NOMO-1 (cell line): ENCODE data around the gene KCNMB1.
A peak's percentile ranks its signal among the peaks of the same experiment; 100 is the strongest.

Experiments
- DNase-seq, 2 experiments: peaks; one replicate each; lab custom pipeline; 2025; ENCODE audit not compliant: unreplicated experiment in 2 of 2; lab: John Stamatoyannopoulos, UW

Gene KCNMB1

DNA sequence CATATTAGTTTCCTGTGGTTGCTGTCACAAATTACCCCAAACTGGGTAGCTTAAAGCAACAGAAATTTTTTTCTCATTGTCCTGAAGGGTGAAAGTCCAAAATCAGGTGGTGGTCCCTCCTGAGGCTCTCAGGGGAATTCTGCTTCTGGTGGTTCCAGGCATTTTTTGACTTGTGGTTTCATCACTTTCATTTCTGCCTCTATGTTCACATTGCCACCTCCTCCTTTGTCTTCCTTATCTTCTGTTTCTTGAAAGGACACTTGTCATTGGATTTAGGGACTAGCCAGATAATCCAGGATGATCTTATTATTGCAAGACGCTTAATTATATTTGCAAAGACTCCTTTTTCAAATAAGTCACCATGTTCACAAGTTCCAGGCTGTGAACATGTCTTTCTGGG lies 43.2 kb downstream of the KCNMB1 start:
- DNase-seq, result no peak

DNA sequence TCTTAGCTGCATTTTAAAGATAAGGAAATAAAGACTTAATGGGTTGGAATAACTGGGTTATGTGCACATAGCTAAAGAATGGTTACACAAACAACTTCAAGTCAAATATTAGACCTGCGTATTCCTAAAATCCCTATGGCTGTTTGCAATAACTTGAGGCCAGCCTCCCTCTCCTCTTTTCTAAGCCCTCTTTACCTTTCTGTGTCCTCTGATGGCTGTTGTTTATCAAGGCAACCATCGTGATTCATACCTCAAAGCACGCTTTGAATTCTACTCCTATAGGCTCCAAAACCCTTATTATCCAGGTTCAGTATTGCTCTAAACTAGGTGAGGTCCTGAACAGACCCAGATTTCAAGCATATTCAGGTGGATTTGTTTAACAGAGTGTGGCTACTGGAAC lies 46.0 kb downstream of the KCNMB1 start:
- no peak for DNase-seq

DNA sequence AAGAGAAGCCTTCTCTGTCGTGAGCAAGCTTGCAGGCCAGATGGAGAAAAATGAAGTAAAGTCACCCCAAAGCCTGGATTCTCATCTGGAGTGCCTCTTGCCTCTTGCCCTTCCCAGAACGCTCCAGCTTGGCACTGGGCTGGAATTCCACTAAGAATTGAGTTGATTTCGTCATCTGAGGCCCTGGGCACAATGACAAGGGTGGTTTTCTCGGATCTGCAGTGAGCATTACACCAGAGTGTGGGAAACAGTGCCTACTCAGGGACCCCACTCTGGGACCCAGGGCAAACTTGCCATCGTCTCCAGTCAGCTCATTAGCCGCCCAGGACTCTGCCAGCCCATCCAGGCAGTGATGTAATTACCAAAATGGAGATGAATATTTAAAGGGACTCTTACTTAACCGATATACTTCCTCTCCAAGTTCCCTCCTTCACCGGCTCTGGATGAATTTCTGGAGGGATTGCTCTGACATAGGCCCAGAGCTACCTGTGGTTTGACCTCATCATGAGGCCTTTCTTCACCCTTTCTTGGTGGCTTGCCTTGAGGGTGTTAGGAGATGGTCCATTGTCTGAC lies 46.9 kb downstream of the KCNMB1 start:
- DNase-seq, result peak in 1 of 2 experiments; percentile 5

DNA sequence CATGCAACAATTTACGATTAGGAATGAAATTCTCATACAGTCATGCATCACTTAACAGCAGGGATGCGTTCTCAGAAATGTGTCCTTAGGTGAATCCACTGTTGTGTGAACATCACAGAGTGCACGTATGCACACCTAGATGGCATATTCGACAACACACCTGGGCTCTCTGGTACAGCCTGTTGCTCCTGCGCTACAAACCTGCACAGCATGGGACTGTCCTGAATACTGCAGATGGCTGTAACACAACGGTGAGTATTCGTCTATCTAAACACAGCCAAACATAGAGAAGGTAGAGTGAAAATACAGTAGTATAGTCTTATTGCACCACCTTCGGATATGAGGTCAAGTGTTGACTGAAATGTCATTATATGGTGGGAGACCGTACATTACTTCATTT lies 47.6 kb downstream of the KCNMB1 start:
- no peak for DNase-seq

DNA sequence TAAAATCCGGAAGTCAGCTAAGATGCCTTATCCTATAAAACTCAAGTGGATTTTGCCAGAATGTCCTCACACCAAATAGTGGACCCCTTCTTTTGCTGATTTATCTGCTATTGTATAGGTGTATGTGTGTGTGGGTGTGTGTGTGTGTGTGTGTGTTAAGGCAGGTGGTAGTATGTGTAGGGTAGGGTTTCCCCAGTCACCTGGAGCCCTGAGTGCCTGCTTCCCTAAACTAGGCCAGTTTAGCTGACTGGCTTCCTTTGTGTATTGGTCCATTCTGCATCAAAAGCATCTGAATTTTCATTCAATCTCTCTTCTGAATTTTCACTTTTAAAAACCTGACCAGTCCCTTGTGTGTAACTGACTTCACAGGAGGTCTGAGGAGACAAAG lies 49.4 kb downstream of the KCNMB1 start:
- no peak for DNase-seq

DNA sequence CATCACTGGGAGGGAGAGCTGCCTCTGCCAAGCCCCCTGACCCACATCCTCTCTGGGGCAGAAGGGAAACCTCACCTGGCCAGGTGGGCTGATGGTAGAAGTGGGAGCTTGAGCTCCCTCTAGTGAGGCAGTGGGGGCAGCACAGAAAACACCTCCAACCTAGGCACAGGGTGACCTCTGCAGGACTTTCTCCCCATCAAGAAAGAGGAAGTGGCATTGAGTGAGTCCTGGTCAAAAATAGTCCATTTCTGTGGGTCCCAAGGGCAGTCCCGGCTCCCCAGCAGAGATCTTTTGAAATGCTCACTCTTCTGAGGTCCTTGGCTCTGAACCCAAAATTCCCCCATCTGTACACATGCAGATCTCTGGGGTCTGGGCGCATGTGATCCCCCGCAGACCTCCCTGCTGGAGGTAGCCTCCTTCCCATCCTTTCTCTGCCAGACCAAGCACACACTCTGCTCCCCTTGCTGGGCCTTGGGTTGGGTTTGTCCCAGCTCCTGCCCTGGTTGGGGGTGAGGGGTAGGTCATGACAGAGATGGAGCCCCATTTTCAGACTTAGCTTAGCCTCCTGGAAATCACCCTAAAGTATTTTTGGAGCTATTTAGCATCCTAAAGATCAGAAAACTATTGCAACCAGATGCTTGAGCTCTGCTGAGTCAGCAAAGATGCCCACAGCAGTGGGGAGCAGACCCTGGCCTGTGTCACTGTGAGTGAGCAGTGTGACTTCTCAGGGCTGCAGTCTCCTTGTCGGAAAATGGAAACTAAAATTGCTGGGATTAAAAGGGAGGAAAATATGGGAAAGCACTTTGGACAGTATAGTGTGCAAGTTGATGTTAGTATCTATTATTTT lies 50.0 kb downstream of the KCNMB1 start:
- peak; percentile 60 to 66 for DNase-seq

DNA sequence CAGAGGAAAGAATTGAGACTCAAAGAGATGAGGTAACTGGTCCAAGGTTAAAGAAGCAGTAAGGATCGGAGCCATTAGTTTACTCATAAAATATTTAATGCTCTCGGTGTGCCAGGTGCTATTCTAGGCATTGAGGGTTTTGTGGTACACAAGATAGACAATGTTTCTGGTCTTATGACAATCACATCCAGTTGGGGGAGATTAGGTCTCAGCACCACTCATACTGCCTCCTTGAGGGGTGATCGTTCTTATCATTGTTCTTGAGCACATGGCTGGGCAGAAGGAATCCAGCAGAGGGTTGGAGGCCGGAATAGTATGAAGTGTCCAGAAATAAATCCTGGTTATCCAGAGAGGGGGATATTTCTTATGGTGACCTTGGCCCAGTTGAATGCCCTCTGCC lies 50.9 kb downstream of the KCNMB1 start:
- DNase-seq, result no peak

DNA sequence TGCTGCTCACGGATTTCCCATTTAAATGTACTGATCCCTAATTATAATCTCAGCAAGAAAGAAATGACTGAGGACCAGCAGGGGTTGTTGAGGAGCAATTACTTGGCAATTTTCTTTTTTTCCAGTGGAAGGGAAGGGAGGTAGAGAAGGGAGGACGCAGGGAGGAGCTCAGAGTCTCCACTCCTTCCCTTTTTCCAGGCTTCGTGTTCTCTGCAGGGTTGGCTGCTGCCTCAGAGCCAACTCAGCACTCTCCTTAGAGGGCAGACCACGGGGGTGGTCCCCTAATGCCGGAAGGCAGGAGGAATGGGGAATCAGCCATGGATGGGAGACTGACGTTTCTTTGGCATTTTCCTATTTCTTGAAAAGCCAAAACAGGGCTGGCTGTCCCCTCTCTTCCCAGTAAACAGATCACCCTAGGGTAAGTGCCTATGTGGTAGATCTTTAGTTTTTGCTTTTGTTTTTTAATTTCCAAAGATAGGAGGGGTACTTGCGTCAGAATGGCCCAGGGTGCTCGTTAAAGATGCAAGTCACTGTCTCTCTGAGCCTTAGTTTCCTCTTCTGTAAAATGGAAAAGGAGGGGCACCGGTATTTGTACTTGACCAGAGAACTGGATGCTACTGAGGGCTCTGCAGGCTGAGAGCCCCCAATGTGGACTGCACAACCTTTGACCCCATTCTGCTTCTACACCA lies 52.0 kb downstream of the KCNMB1 start:
- no peak for DNase-seq

DNA sequence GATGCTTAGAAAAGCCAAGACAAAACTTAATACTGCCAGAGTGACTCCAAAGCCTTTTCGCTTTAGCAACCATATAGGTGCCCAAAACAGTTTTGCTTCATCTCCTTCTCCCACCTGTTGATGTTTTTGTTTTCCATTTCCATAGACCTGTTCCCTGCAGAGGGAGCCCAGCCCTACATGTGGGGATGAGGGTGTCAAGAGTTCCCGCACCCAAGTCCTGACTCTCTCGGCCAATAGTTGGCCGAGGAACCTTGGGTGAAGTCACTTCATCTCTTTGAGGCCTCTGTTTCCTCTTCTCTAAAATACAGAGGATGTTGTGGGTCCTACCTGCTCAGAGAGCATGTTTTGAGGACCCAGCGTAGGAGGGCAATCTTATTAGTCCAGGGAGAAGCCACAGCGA lies 53.1 kb downstream of the KCNMB1 start:
- no peak for DNase-seq

DNA sequence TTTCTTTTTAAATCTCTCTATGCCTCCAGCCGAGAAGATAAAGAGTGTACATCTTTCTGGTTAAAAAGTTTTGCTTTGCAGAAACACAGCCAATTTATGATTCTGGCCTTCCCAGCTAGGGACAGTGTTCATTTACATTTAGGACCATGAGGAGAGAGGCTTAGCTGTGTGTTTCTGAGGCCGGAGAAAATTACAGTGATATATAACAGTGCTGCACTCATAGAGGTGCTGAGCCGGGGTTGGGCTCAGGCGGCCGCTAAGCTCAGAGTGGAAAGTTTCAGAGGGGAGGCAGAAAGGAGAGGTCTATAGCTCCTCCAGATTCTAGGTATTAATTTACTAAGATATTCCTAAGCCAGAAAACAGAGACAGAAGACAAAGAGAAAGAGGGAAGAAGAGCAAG lies 54.5 kb downstream of the KCNMB1 start:
- no peak for DNase-seq

DNA sequence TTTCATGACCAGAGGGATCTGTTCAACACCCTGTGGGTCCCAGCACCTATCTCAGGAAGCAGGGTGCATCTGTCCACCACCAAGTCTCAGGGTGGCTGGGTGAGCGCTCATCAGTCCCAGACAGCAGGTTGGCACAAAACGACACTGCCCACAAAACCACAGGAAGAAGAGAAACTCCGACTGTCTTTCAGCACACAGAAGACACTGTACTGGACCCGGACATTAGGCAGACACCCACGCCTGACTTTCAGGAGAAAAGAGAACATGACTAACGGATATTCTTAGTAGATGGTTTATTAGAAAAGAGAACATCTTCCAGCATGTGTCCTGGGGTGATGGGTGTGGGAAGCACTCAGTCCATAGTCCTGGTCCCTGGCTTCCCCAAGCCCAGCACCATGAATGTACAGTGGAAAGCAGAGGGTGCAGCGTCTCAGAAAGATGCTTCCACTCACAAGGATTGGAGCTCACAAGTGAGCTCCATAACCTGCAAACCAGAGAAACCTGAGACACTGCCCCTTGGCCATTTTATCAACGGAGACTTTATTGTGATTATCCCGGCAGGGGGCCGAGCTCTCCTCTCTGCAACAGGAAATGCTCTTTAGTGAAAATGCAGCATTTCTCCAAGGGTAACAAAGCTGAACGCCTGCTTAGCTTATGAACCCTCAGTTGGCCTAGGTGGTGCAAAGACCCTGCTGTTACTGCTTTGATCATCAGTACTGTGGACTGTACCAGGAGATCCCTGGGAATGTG lies 55.8 kb downstream of the KCNMB1 start:
- peak in 1 of 2 experiments; percentile 54 for DNase-seq

DNA sequence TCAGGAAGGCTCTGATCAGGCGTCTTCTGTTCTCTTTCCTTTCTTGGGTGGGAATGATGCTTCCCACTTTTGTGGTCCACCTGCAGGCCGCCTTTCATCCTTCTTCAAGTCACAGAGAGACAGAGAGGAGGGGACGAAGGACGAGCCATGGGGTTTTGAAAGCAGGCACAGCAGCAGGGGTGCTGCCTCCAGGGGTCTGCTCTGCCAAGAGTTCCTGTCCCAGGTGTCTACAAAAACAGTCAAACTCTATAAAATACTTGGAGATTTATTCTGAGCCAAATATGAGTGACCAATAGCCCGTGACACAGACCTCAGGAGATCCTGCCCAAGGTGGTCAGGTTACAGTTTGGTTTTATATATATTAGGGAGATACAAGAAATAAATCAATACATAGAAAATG lies 57.1 kb downstream of the KCNMB1 start:
- DNase-seq, result no peak

DNA sequence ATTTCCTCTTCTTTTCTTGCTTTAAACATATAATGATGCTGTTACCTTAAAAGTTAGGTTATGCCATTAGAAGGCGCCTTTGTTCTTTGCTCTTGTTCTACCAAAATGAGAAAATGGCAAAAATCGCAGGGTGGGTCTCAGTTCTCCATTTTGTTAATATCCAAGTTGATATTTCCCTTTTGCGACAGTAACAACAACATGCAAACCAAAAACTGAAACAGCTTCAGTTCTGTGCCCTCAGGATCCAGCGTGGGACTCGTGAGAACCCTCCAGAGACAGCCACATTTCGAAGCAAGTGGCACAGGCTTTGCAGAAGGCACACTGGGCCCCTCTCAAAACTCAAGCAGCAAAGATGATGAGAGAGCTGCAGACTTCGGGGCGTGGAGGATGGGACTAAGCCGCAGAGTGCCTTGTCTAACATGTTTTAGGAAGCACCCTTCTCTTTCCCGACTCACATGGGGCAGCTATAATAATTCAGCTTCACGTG lies 58.6 kb downstream of the KCNMB1 start:
- peak; percentile 54 to 59 for DNase-seq

DNA sequence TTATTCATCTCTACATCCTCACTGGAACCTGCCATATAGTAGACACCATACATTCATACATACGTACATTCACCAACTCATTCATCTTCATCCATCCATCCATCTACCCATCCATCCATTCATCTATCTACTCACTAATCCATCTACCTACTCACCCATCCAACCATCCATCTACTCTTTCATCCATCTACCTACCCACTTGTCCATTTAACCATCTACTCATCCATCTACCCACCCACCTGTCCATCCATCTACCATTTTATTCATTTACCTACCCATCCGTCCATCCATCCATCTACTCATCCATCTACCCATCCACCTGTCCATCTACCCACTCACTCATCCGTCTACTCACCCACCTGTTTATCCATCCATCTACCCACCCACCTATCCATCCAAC lies 59.6 kb downstream of the KCNMB1 start:
- no peak for DNase-seq

DNA sequence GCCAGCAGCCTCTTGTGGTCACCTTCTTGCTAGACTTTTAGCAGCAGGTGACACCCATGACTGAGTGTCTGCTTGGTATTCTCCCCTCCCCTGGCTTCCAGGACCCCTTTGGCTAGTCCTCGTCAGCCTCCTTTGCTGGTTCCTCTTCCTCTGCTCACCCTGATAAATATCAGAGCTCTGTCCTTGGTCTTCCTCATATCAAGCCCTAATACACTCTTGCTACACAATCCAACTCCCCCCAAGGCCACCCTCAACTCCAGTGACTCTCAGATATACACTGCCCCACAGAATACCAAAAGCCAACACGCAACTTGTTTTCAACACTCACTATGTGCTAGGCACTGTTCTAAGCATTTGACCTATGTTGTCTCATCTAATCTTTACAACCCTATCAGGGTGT lies 61.3 kb downstream of the KCNMB1 start:
- DNase-seq, result no peak

DNA sequence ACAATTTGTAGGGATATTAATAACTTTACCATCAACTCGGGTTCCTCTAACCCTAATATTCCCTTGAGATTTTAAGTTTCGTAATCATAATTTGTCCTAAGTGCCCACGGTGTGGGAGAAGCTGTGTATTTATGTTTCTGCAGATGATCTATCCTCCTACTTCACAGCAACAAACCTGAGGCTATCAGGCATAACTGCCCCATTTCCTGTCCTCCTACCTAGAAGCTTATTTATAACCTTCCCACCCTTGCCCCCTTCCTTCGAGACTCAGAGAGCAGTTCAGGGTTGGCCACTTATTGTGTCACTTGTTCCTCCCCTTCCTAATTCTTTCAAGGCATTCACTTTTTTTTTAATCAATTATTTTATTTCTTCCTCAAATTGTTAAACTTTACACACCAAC lies 62.0 kb downstream of the KCNMB1 start:
- DNase-seq, result no peak
